ENCODE data around the gene FKRP.
A peak's percentile ranks its signal among the peaks of the same experiment; 100 is the strongest.

FKRP gene

DNA sequence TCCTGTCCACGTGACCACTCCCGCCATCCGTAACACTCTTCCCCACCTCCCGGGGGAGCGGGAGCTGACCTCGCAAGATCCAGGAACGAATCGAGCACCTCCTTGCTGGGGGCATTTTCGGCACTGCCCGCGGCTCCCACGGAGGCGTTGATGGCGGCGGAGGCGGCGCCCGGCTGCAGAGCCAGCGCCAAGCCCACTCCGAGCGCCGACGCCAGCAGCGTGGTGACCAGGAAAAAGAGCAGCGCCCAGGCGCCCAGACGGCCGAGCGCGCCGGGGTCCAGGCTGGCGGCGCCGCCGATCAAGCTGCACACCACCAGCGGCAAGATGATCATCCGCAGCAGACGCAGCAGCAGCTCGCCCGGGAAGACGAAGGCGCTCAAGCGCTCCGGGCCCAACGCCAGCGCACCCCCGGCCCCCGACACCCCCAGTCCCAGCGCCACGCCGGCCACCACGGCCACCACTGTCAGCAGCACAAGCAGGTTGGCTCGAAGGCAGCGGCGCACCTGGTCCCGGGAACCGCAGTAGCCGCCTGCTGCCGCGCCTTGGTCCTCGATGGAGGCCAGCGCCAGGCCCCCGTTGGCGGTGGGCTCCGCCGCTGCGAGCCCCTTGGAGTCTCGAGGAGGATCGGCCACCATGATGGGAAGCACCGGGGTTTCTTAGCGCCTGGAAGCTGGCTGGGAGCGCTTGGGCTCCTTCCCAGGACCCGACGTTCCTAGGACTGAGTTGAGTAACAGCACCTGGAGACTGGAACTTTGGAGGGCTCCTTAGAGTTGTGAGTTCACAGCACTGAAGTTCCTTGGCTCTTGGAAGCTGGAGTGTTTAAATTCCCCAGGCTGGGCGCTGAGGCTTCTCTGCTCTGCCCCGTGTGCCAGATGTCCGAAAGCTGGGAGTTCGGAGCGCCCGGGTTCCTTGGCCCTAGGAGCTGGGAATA, 41.7 kb downstream of the FKRP start:
- Histone ChIP-seq H3K9me3 (ENCODE audit: insufficient read depth, low read depth, low read length) (no peaks in the 10 kb centered on the region), H3K4ac (ENCODE audit: low read depth, low read length) (peak overlapping the region; percentile 40), H3K23ac (ENCODE audit: low read length) (no peak overlapping the region), H3K27ac (ENCODE audit: low read depth, low read length) (peak overlapping the region; percentile 72), H3K4me2 (ENCODE audit: low read length) (peak overlapping the region; percentile 88), H3K36me3 (ENCODE audit: control insufficient read depth in 1 of 2, insufficient read depth in 2 of 2, low read length in 2 of 2) (peaks cover 15 to 19% of the 10 kb centered on the region in 2 experiments), H3K4me1 (ENCODE audit: control insufficient read depth in 1 of 2, insufficient read depth in 2 of 2, low read length in 2 of 2) (peaks cover 22 to 31% of the 10 kb centered on the region in 2 experiments), H3K9ac (ENCODE audit: low read length) (peak overlapping the region; percentile 72), H3K79me2 (ENCODE audit: control insufficient read depth, insufficient read depth, low read length, poor library complexity) (peaks cover 28% of the 10 kb centered on the region), H2BK120ac (ENCODE audit: insufficient read depth, low read length, poor library complexity) (peak overlapping the region; percentile 84), H2BK12ac (ENCODE audit: low read length) (peak overlapping the region; percentile 34), H4K12ac (ENCODE audit: low read depth, low read length) (peak overlapping the region; percentile 29), H3K27me3 (ENCODE audit: insufficient read depth, low read length) (no peaks in the 10 kb centered on the region), H3K14ac (ENCODE audit: low read length) (peak overlapping the region; percentile 95), H3K79me1 (ENCODE audit: low read length) (peaks cover 40% of the 10 kb centered on the region), H2AFZ (ENCODE audit: insufficient read depth, low read length, poor library complexity) (peak overlapping the region; percentile 4), H2BK5ac (ENCODE audit: low read depth, low read length, poor library complexity) (peak overlapping the region; percentile 83), H4K91ac (ENCODE audit: low read depth, low read length) (peak overlapping the region; percentile 81), H4K8ac (ENCODE audit: low read depth, low read length) (peak overlapping the region; percentile 10), H2AK5ac (ENCODE audit: low read length) (peak overlapping the region; percentile 81), H3K4me3 (ENCODE audit: low read depth, low read length) (peak overlapping the region; percentile 84), H3K18ac (ENCODE audit: low read length) (peak overlapping the region; percentile 85)
- no CpG with 5 or more reads among the region's 80 CpGs for WGBS (ENCODE audit: extremely low coverage, insufficient coverage, insufficient read length)
- peak; percentile 28 to 57 for DNase-seq

- WGBS (ENCODE audit: extremely low coverage, insufficient coverage, insufficient read length), result no CpG with 5 or more reads among the region's 46 CpGs
Observed at GRCh38 chr19:46788262-46788967, 42.6 kb downstream of the FKRP start, which contains the start of gene SLC1A5. Gene SLC1A5, minus strand, starts transcription at chr19:46788594. Its CDS starts 629 bp downstream, at chr19:46787965.

GRCh38 chr19:46788968-46789338, 43.1 kb downstream of the FKRP start:
- H2BK120ac ChIP-seq (ENCODE audit: insufficient read depth, low read length, poor library complexity), result no peak overlapping the region
- no peak overlapping the region for H3K23ac ChIP-seq (ENCODE audit: low read length)
- H3K4ac ChIP-seq (ENCODE audit: low read depth, low read length), result no peak overlapping the region
- peaks cover 3 to 7% of the 10 kb centered on the region in 2 experiments for H3K36me3 ChIP-seq (ENCODE audit: control insufficient read depth in 1 of 2, insufficient read depth in 2 of 2, low read length in 2 of 2)
- no peaks in the 10 kb centered on the region for H3K9me3 ChIP-seq (ENCODE audit: insufficient read depth, low read depth, low read length)
- peaks cover 22 to 33% of the 10 kb centered on the region in 2 experiments for H3K4me1 ChIP-seq (ENCODE audit: control insufficient read depth in 1 of 2, insufficient read depth in 2 of 2, low read length in 2 of 2)
- no peak overlapping the region for H4K12ac ChIP-seq (ENCODE audit: low read depth, low read length)
- peak overlapping the region; percentile 38 for H2BK12ac ChIP-seq (ENCODE audit: low read length)
- no peak overlapping the region for H3K14ac ChIP-seq (ENCODE audit: low read length)
- no peak overlapping the region for H2AK5ac ChIP-seq (ENCODE audit: low read length)
- no CpG with 5 or more reads among the region's 9 CpGs for WGBS (ENCODE audit: extremely low coverage, insufficient coverage, insufficient read length)
- no peak overlapping the region for H3K18ac ChIP-seq (ENCODE audit: low read length)
- no peak overlapping the region for H4K8ac ChIP-seq (ENCODE audit: low read depth, low read length)
- no peak overlapping the region for H4K91ac ChIP-seq (ENCODE audit: low read depth, low read length)
- no peak overlapping the region for H2BK5ac ChIP-seq (ENCODE audit: low read depth, low read length, poor library complexity)
- H3K4me2 ChIP-seq (ENCODE audit: low read length), result no peak overlapping the region
- H3K79me1 ChIP-seq (ENCODE audit: low read length), result peaks cover 40% of the 10 kb centered on the region
- H3K27me3 ChIP-seq (ENCODE audit: insufficient read depth, low read length), result no peaks in the 10 kb centered on the region
- H3K4me3 ChIP-seq (ENCODE audit: low read depth, low read length), result no peak overlapping the region
- H2AFZ ChIP-seq (ENCODE audit: insufficient read depth, low read length, poor library complexity), result no peak overlapping the region
- DNase-seq, result peak in 1 of 2 donors; percentile 50
- no peak overlapping the region for H3K9ac ChIP-seq (ENCODE audit: low read length)
- no peak overlapping the region for H3K27ac ChIP-seq (ENCODE audit: low read depth, low read length)
- peaks cover 28% of the 10 kb centered on the region for H3K79me2 ChIP-seq (ENCODE audit: control insufficient read depth, insufficient read depth, low read length, poor library complexity)

More at GRCh38 chr19:46788262-46788967, 42.6 kb downstream of the FKRP start, which contains the start of gene SLC1A5:
- Histone ChIP-seq H3K4me3 (ENCODE audit: low read depth, low read length) (peak within 1 kb of the TSS; percentile 84), H2BK5ac (ENCODE audit: low read depth, low read length, poor library complexity) (peak within 1 kb of the TSS; percentile 83), H3K18ac (ENCODE audit: low read length) (peak within 1 kb of the TSS; percentile 85), H3K9me3 (ENCODE audit: insufficient read depth, low read depth, low read length) (no peaks in the 10 kb centered on the region), H3K4me2 (ENCODE audit: low read length) (peak within 1 kb of the TSS; percentile 88), H3K27ac (ENCODE audit: low read depth, low read length) (peak within 1 kb of the TSS; percentile 72), H2BK120ac (ENCODE audit: insufficient read depth, low read length, poor library complexity) (peak within 1 kb of the TSS; percentile 84), H4K91ac (ENCODE audit: low read depth, low read length) (peak within 1 kb of the TSS; percentile 81), H3K4me1 (ENCODE audit: control insufficient read depth in 1 of 2, insufficient read depth in 2 of 2, low read length in 2 of 2) (peaks cover 23 to 33% of the 10 kb centered on the region in 2 experiments), H2AK5ac (ENCODE audit: low read length) (peak within 1 kb of the TSS; percentile 81), H4K12ac (ENCODE audit: low read depth, low read length) (peak within 1 kb of the TSS; percentile 29), H3K79me2 (ENCODE audit: control insufficient read depth, insufficient read depth, low read length, poor library complexity) (peaks cover 28% of the 10 kb centered on the region), H3K79me1 (ENCODE audit: low read length) (peaks cover 41% of the 10 kb centered on the region), H4K8ac (ENCODE audit: low read depth, low read length) (peak within 1 kb of the TSS; percentile 10), H2BK12ac (ENCODE audit: low read length) (peak within 1 kb of the TSS; percentile 38), H3K4ac (ENCODE audit: low read depth, low read length) (peak within 1 kb of the TSS; percentile 40), H2AFZ (ENCODE audit: insufficient read depth, low read length, poor library complexity) (peak within 1 kb of the TSS; percentile 4), H3K36me3 (ENCODE audit: control insufficient read depth in 1 of 2, insufficient read depth in 2 of 2, low read length in 2 of 2) (peaks cover 7 to 12% of the 10 kb centered on the region in 2 experiments), H3K9ac (ENCODE audit: low read length) (peak within 1 kb of the TSS; percentile 72), H3K27me3 (ENCODE audit: insufficient read depth, low read length) (no peaks in the 10 kb centered on the region), H3K23ac (ENCODE audit: low read length) (no peak within 1 kb of the TSS), H3K14ac (ENCODE audit: low read length) (peak within 1 kb of the TSS; percentile 95)
- peak; percentile 95 to 96 for DNase-seq

DNA sequence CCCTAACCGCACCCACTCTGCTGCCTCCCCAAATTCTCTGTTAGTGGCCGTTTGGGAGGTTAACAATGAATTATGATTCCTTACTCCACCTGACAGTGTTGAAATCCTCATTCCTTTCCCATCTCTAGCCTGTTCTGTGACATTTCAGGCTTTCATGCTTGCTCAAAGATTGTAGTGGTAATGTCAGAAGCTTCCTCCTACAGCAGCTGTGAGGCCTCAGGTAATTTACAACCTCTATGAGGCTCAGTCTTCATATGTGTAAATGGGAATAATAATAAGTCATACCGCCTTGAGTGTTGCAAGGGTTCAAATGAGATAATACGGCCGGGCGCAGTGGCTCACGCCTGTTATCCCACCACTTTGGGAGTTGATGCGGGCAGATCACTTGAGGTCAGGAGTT, 43.5 kb downstream of the FKRP start:
- Histone ChIP-seq H3K79me2 (ENCODE audit: control insufficient read depth, insufficient read depth, low read length, poor library complexity) (peaks cover 28% of the 10 kb centered on the region), H3K4ac (ENCODE audit: low read depth, low read length) (no peak overlapping the region), H2AK5ac (ENCODE audit: low read length) (no peak overlapping the region), H3K9ac (ENCODE audit: low read length) (no peak overlapping the region), H3K4me1 (ENCODE audit: control insufficient read depth in 1 of 2, insufficient read depth in 2 of 2, low read length in 2 of 2) (peaks cover 18 to 30% of the 10 kb centered on the region in 2 experiments), H3K36me3 (ENCODE audit: control insufficient read depth in 1 of 2, insufficient read depth in 2 of 2, low read length in 2 of 2) (peaks cover 2 to 5% of the 10 kb centered on the region in 2 experiments), H3K79me1 (ENCODE audit: low read length) (peaks cover 37% of the 10 kb centered on the region), H4K8ac (ENCODE audit: low read depth, low read length) (no peak overlapping the region), H3K23ac (ENCODE audit: low read length) (no peak overlapping the region), H3K18ac (ENCODE audit: low read length) (no peak overlapping the region), H4K12ac (ENCODE audit: low read depth, low read length) (no peak overlapping the region), H3K9me3 (ENCODE audit: insufficient read depth, low read depth, low read length) (no peaks in the 10 kb centered on the region), H3K27me3 (ENCODE audit: insufficient read depth, low read length) (no peaks in the 10 kb centered on the region), H3K4me2 (ENCODE audit: low read length) (no peak overlapping the region), H4K91ac (ENCODE audit: low read depth, low read length) (no peak overlapping the region), H3K4me3 (ENCODE audit: low read depth, low read length) (no peak overlapping the region), H2BK5ac (ENCODE audit: low read depth, low read length, poor library complexity) (no peak overlapping the region), H3K14ac (ENCODE audit: low read length) (no peak overlapping the region), H3K27ac (ENCODE audit: low read depth, low read length) (no peak overlapping the region), H2AFZ (ENCODE audit: insufficient read depth, low read length, poor library complexity) (no peak overlapping the region), H2BK120ac (ENCODE audit: insufficient read depth, low read length, poor library complexity) (no peak overlapping the region), H2BK12ac (ENCODE audit: low read length) (peak overlapping the region; percentile 38)
- WGBS (ENCODE audit: extremely low coverage, insufficient coverage, insufficient read length), result no CpG with 5 or more reads among the region's 8 CpGs
- DNase-seq, result peak; percentile 92 to 98

Measured in trophoblast cell (in vitro differentiated cells and primary cell).